Esophagus (tissue), 2 donors: Measurements from ENCODE around the gene FOXA1. TPM values are rescaled to one million over a fixed set of nuclear protein-coding genes. Genes with fewer than 3 reads are reported as not detected.

Experiments used
- H3K27ac ChIP-seq, 2 donors: one replicate each; pipeline ENCODE4 v1.5.1; 2013; ENCODE audit warnings: low read depth in 2 of 2, mild to moderate bottlenecking in 2 of 2, inconsistent platforms in 1 of 2, low read length in 1 of 2, moderate library complexity in 1 of 2
- H3K27me3 ChIP-seq, 2 donors: one replicate each; pipeline ENCODE4 v1.6.1; 2013; ENCODE audit warnings: low read length in 2 of 2, control low read depth in 1 of 2, mild to moderate bottlenecking in 1 of 2; ENCODE audit not compliant: insufficient read depth in 2 of 2, control insufficient read depth in 1 of 2
- H3K36me3 ChIP-seq, 2 donors: one replicate each; pipeline ENCODE4 v1.6.1; 2013; ENCODE audit warnings: low read length in 1 of 2; ENCODE audit not compliant: control insufficient read depth in 2 of 2, insufficient read depth in 2 of 2
- H3K4me1 ChIP-seq, 2 donors: one replicate each; pipeline ENCODE4 v1.6.1; 2013; ENCODE audit warnings: low read length in 1 of 2; ENCODE audit not compliant: control insufficient read depth in 2 of 2, insufficient read depth in 2 of 2
- H3K4me3 ChIP-seq, 2 donors: one replicate each; pipeline ENCODE4 v1.5.1; 2013; ENCODE audit warnings: low read length in 2 of 2, mild to moderate bottlenecking in 2 of 2, low read depth in 1 of 2, moderate library complexity in 1 of 2
- H3K9me3 ChIP-seq, 2 donors: one replicate each; pipeline ENCODE4 v1.6.1; 2013; ENCODE audit warnings: mild to moderate bottlenecking in 2 of 2, low read depth in 1 of 2, low read length in 1 of 2, moderate library complexity in 1 of 2; ENCODE audit not compliant: control insufficient read depth in 2 of 2, insufficient read depth in 1 of 2
- WGBS, 2 donors: extraction: QIAGEN DNeasy Blood & Tissue Kit; methylation state at CpG; one replicate each; pipeline ENCODE4 v1.1.7; 2013; 5-methylcytosine and 5-hydroxymethylcytosine counted together
- polyA plus RNA-seq, 2 donors: library from polyadenylated mRNA; stranded (reverse); fragments of 200-250 nt; gene quantifications; one replicate each; pipeline ENCODE4 v1.2.3, GENCODE V29; 2013
- donor health status: healthy with polysubstance abuse.
- donor health status: Bipolar disorder and iron deficiency.

Gene FOXA1
- polyA plus RNA-seq, 2 donors: 9.5 to 10.1 TPM

GRCh38 chr14:37585101-37585511, 9.9 kb downstream of the FOXA1 start:
- Histone ChIP-seq H3K4me1 (peaks cover 0 to 2% of the 10 kb centered on the region in 2 donors), H3K36me3 (peaks cover 0 to 2% of the 10 kb centered on the region in 2 donors), H3K27ac (peak overlapping the region; percentile 83 to 96), H3K9me3 (no peaks in the 10 kb centered on the region), H3K4me3 (peak overlapping the region; percentile 35 to 62), H3K27me3 (no peaks in the 10 kb centered on the region)
- WGBS, 2 donors: 6 to 14% methylated on average over 23 of the region's 23 CpGs

DNA sequence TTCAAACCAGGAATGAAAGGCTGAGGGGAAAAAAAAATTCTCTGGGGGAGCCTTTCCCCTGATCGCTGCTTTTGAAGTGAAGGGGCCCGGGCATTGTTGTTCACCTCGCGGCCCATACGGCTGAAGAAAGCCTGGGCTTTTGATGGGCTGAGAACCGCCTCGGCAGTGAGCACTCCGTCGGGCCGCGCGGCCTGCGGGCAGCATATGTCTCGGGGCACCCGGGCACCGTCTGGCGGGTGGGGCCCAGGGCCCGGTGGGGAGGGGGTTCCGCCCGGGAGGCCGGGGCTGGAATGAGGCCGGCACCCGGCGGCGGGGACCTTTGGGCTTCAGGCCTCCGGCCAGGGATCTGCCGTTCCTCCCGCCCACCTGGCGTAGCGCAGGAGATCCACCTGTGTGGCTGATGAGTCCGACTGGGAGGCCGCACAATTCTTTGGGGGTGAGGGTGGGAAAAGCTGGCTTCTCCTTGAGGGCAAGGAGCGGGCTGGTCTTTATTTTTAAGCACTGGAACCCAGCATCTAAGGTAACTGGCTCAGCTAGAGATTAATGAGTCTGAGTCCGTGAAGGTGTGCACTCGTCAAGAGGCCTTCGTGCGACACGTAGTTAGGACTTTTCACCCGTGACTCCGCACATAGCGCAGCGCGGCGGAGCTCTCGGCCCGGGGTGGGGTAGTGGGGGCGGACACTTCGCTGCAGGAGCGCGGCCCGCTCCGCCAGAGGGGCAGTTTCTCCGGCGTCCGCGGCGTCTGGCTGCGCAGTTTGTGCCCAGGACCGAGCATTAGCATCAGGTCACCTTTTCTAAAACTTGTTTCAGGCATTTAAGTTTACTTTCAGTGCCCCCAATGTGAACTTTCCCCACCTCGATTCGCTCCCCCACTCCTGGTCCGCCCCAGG, 10.6 kb downstream of the FOXA1 start:
- Histone ChIP-seq H3K4me3 (peak overlapping the region; percentile 62 to 73), H3K27me3 (no peaks in the 10 kb centered on the region), H3K4me1 (peaks cover 0 to 2% of the 10 kb centered on the region in 2 donors), H3K36me3 (peaks cover 0 to 2% of the 10 kb centered on the region in 2 donors), H3K9me3 (no peaks in the 10 kb centered on the region), H3K27ac (peak overlapping the region; percentile 83 to 96)
- WGBS, 2 donors: 7 to 14% methylated on average over 58 to 62 of the region's 62 CpGs

DNA sequence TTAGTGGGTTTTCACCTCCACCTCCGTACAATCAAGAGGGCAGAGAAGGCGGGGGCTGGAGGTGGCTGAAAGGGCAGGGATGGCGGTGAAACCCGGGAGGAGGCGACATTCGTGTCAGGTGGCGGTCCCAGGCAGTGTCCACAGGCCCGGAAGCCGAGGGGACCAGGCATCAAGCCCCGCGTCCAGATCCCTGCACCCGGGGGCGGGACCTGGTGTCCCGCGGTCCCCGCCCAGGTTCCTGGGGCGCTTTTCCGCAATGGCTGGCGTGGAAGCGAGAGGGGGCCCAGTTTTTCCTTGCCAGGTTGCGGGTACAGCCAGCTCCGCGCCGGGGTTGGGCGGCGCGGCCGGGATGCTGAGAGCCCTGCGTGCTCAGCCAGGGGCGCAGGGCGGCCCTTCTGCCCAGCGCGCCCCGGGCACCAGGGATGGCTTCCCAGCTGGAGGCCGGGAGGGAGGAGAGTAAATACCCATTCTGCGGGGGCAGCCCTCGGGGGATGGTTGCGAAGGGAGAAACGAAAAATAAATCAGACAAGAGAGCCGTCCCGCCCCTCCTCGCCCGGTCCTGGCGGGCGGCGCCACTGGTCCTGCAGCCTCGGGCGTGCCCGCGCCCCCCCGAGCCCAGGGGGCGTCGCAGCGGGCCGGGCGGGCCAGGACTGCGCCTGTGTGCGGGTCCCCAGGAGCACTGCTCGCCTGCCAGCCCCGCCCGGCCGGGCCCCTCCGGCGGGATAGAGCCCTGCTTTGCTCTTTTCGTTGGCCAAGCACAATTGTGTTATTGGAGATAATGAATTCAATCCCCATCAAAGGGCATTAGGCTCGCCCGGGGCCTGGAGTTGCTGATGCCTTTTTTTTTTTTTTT, 11.5 kb downstream of the FOXA1 start:
- H3K27me3 ChIP-seq: no peaks in the 10 kb centered on the region

DNA sequence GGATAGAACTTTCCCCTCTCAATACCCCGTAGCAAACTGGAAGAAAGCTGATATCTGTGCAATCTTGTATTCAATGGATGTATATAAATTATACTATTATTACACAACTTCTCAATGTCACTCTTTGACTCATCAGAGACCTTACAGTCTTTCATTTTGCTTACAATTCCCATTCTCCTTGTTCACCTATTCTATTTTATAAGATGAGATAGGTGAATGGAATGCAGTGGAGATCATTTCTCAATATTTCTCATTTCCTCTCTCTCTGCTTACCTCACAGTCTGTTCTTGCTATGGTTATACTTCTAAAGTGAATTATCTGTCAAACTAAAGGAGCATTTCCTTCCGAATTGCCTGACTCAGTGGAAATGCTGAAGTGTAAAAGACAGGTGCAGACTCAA, 14.9 kb downstream of the FOXA1 start:
- peak overlapping the region in 1 of 2 donors; percentile 6 for H3K27ac ChIP-seq

More for the DNA sequence above, 11.5 kb downstream of the FOXA1 start:
- WGBS, 2 donors: 4 to 6% methylated on average over 55 to 66 of the region's 67 CpGs
- Histone ChIP-seq H3K27ac (peak overlapping the region; percentile 83 to 96), H3K4me1 (peaks cover 0 to 2% of the 10 kb centered on the region in 2 donors), H3K36me3 (peaks cover 0 to 2% of the 10 kb centered on the region in 2 donors), H3K4me3 (peak overlapping the region; percentile 62 to 73), H3K9me3 (no peaks in the 10 kb centered on the region)

DNA sequence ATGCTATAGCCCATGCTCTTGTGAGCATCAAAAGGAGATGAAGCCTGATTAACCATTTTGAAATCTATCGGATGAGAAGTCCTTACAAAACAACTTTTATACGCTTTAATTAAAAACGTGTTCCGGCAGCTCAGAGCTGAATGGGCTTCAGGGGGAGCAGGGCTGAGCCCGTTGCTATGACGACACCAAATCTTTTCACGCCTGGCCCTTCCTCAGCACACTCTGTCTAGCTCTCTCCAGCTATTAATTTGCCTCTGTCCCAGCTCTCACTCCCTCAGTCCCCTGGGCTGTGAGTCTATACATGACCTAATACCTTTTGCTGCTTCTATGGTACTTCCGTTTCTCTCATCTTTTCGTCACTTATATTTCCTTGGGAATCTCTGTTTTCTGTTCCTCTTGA, 15.8 kb downstream of the FOXA1 start:
- H3K4me1 ChIP-seq: peaks cover 0 to 2% of the 10 kb centered on the region in 2 donors
- no peak overlapping the region for H3K27ac ChIP-seq
- H3K36me3 ChIP-seq: no peaks in the 10 kb centered on the region
- WGBS, 2 donors: 26 to 41% methylated on average over 9 of the region's 9 CpGs
- no peaks in the 10 kb centered on the region for H3K9me3 ChIP-seq
- no peak overlapping the region for H3K4me3 ChIP-seq
- H3K27me3 ChIP-seq: no peaks in the 10 kb centered on the region

More for the DNA sequence above, 14.9 kb downstream of the FOXA1 start:
- Histone ChIP-seq H3K27me3 (no peaks in the 10 kb centered on the region), H3K4me3 (no peak overlapping the region), H3K9me3 (no peaks in the 10 kb centered on the region), H3K4me1 (peaks cover 0 to 2% of the 10 kb centered on the region in 2 donors), H3K36me3 (no peaks in the 10 kb centered on the region)
- WGBS, 2 donors: 53 to 69% methylated on average over 2 of the region's 2 CpGs

DNA sequence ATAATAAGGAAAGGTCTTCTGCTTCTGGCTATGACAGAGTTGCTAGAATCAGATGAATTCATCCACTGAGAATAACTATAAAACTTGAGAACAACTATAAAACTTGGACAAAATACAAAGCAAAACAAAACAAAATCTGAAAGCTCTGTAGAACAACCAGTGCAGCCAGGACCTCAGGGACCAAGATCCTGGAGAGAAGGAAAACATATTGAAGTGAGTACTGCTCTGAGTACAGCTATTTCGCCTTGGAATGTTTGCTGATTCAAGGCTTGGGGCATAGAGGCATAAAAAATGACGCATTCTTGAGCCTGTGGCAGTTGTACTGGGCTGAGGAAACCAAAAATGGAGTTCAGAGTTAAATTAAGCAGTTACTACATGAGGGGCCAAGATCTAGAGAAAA, 21.7 kb downstream of the FOXA1 start:
- H3K4me3 ChIP-seq: no peak overlapping the region
- no peaks in the 10 kb centered on the region for H3K27me3 ChIP-seq
- no peak overlapping the region for H3K27ac ChIP-seq
- no peaks in the 10 kb centered on the region for H3K36me3 ChIP-seq
- 84 to 85% methylated on average over 2 of the region's 2 CpGs for WGBS, 2 donors
- no peaks in the 10 kb centered on the region for H3K9me3 ChIP-seq
- no peaks in the 10 kb centered on the region for H3K4me1 ChIP-seq

GRCh38 chr14:37571391-37571790, 23.7 kb downstream of the FOXA1 start:
- Histone ChIP-seq H3K4me3 (no peak overlapping the region), H3K27me3 (no peaks in the 10 kb centered on the region), H3K9me3 (no peaks in the 10 kb centered on the region), H3K4me1 (no peaks in the 10 kb centered on the region), H3K27ac (no peak overlapping the region), H3K36me3 (no peaks in the 10 kb centered on the region)
- WGBS, 2 donors: 87 to 95% methylated on average over 4 of the region's 4 CpGs

DNA sequence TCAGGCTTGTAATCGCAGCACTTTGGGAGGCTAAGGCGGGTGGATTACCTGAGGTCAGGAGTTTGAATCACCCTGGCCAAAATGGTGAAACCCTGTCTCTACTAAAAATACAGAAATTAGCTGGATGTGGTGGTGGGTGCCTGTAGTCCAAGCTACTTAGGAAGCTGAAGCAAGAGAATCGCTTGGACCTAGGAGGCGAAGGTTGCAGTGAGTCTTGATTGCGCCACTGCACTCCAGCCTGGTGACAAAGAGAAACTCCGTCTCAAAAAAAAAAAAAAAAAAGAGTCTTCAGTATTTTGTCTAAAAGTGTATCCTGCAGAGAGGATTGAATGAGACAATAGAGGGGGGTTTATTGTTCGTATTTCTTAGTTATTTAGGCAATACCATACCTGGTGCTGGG, 25.3 kb downstream of the FOXA1 start:
- Histone ChIP-seq H3K4me1 (no peaks in the 10 kb centered on the region), H3K27ac (no peak overlapping the region), H3K9me3 (no peaks in the 10 kb centered on the region), H3K4me3 (no peak overlapping the region), H3K27me3 (no peaks in the 10 kb centered on the region), H3K36me3 (no peaks in the 10 kb centered on the region)
- WGBS, 2 donors: 90 to 92% methylated on average over 7 of the region's 7 CpGs

DNA sequence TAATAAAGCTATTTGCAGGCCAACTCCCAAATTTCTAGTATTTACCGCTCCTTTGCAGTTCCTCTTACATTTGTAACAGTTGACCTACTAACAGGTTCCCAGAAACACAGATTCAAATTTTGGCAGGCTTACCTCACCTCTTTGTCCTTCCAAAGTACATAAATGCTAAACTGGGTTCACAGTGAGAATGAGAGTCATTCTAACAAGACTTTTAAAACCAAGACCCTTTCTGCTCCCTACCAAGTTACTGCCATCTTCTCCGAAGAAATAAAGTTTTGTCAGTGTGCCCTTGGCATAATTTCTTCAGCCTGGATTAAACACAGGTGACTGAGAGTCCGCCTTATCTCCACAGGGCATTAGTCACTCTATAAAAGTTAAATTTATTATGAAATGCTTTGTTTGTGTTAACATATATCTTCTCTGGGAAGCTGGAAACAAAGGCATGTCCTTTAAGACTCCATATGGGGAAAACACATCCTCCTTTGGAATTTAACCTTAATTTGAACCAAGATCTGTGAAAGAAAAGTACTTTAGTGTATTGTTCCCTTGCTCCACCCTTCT, 28.2 kb downstream of the FOXA1 start:
- no peaks in the 10 kb centered on the region for H3K9me3 ChIP-seq
- no peaks in the 10 kb centered on the region for H3K4me1 ChIP-seq
- peak overlapping the region in 1 of 2 donors; percentile 44 for H3K27ac ChIP-seq
- WGBS, 2 donors: 22 to 29% methylated on average over 3 of the region's 3 CpGs
- H3K27me3 ChIP-seq: no peaks in the 10 kb centered on the region
- H3K4me3 ChIP-seq: no peak overlapping the region
- no peaks in the 10 kb centered on the region for H3K36me3 ChIP-seq
